ENCODE results near the gene DENND5A.

- TF ChIP-seq CTCF (IDR thresholded peaks at IDR 0.05) (no peak), POLR2A (IDR thresholded peaks at IDR 0.05) (no peak), EP300 (IDR thresholded peaks at IDR 0.05) (no peak)
Observed at GRCh38 chr11:9267680-9268079, 2.5 kb upstream of the DENND5A start.
